ENCODE measurements around the gene PHLPP1.

Gene PHLPP1

DNA sequence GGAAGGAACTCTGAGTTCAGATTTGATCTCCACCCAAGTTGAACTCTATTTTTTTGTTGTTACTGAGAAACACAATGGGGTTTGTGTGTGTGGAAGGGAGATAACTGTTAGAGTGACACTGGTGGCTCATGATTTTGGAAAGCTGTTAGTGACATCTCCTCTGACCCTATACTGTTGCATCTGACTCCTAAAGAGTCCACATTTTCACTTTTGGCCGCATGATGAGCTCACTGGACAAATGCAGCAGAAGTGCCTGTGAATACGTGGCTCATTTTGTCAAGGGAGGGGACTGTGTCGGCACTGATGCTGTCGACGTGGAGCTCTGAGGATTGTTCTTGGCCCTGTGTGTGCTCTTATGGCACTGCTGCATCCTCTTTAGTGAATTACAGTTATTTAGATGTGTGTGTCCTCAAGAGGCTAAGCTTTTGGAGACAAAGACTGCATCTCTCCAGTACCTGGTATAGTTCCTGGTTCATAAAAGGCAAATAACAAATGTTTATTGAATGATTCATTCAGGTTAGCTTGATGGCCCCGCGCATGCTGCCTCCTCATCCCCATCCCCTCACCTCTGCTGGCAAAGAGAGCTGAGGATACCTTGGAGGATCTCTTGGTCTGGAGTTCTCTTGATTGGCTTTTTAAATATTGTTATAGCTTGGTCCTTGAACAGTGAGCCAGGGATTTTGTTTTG, 135.4 kb downstream of the PHLPP1 start:
- DNase-seq (ENCODE audit: low read depth) = no peak

GRCh38 chr18:62852851-62853250, 137.5 kb downstream of the PHLPP1 start:
- DNase-seq (ENCODE audit: low read depth) = no peak

GRCh38 chr18:62856294-62856693, 141.0 kb downstream of the PHLPP1 start:
- no peak for DNase-seq (ENCODE audit: low read depth)

- DNase-seq (ENCODE audit: low read depth) = no peak
Measured at GRCh38 chr18:62857263-62857976, 142.1 kb downstream of the PHLPP1 start.

- DNase-seq (ENCODE audit: low read depth) = no peak
Measured at GRCh38 chr18:62860062-62860461, 144.7 kb downstream of the PHLPP1 start.

DNA sequence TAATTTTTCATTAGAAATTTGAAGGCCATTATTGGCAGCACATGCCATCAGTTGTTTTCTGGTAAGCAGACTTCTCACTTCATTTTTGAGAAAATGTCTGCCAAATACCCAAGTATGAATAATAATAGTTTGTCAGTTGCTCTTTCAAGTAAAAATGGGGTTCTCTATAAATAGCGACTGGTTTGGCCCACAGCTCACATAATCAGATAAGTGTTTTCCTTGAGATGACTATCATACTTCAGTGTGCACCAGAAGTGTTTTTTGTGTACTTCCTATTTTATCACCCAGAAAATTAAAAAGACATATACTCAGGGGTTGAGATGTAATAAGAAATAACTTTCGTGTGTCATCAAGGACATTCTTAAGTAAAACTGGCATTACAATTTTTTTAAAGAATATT, 147.1 kb downstream of the PHLPP1 start:
- no peak for DNase-seq (ENCODE audit: low read depth)

DNA sequence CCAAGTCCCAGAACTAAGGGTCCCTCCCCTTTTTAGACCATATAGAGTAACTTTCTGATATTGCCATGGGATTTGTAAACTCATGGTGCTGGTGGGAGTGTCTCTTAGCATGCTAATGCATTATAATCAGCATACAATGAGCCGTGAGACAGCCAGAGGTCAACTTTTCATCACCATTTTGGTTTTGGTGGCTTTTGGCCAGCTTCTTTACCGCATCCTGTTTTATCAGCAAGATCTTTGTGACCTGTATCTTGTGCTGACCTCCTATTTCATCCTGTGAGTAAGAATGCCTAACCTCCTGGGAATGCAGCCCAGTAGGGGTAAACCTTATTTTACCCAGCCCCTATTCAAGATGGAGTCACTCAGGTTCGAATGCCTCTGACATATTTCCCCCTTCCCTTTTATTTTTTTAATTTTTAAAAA, 148.2 kb downstream of the PHLPP1 start:
- DNase-seq (ENCODE audit: low read depth) = no peak

- DNase-seq (ENCODE audit: low read depth) = no peak
Measured at GRCh38 chr18:62865498-62865897, 150.2 kb downstream of the PHLPP1 start.

DNA sequence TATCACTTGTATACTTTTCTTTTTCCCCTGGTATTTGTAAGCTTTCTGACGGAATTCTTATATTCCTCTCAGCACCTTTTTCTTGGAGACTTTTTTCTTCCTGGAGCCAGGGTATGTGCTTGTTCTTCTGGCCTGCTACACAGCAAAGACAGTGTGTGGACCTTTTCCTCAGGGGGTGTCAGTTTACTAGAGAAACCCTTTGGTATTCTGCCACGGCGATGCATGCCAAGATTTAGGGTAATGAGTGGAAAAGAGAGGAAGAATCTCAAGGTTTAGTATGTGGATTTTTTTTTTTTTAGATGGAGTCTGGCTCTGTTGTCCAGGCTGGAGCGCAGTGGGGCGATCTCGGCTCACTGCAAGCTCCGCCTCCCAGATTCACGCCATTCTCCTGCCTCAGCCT, 152.2 kb downstream of the PHLPP1 start:
- DNase-seq (ENCODE audit: low read depth) = no peak

GRCh38 chr18:62868645-62869044, 153.3 kb downstream of the PHLPP1 start:
- DNase-seq (ENCODE audit: low read depth) = no peak

- DNase-seq (ENCODE audit: low read depth) = no peak
Measured at GRCh38 chr18:62870643-62871042, 155.3 kb downstream of the PHLPP1 start.

GRCh38 chr18:62875323-62875722, 160.0 kb downstream of the PHLPP1 start:
- DNase-seq (ENCODE audit: low read depth) = no peak

GRCh38 chr18:62876111-62876510, 160.8 kb downstream of the PHLPP1 start:
- no peak for DNase-seq (ENCODE audit: low read depth)

- no peak for DNase-seq (ENCODE audit: low read depth)
Measured at GRCh38 chr18:62876828-62877227, 161.5 kb downstream of the PHLPP1 start.

DNA sequence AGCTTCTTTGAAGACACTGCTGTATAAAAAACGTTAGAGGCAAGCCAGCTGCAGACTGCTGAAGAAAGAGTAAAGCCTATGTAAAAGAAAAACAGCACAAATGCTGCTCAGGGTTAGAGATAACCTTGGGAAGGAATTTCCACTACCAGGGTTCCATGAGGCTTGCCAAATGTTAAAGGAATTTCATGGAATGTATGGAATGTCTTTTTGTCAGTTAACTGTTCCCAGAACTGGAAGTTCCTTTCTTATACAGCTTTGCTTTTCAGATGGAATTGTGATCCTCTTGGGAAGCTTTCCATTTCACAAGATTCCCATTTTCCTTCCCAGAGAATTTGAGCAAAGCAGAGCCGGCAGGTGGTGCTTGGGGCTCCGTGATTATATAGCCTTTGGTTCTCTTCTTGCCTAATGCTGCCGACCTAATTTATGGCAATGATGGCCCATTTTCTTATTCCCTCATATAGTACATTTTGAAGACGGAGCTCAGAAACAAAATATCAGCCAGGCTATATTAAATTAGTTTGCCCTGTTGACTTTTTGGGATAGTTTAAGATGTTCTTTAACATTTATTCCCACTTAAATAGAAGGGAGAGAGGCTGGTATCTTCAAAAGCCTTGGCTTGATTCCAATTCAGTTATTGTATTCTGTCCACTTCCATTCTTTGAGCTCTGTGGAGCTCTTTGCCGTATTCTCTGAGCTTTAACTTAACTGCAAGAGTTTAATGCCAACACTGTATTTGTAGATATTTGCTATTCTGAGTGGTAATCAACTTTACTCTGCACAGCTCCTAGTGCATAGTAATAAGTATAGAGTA, 162.3 kb downstream of the PHLPP1 start:
- DNase-seq (ENCODE audit: low read depth) = no peak

DNA sequence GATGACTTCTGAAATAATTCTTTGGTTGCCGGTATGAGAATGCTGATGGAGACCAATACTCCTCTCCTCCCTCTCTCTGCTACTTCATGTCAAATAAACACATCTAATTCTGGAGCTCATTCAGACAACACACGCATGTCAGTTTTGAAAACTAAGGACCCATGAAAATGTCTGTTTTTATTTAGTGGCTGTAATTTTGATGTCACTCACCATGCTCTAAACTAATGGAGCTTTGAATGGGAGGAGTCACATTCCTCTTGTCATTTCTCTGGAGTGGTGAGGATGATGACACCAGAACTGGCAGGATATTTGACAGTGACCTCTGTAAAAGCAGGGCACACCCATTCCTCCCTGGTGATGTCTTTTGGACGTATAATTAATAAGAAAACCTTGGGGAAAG, 163.0 kb downstream of the PHLPP1 start:
- no peak for DNase-seq (ENCODE audit: low read depth)

DNA sequence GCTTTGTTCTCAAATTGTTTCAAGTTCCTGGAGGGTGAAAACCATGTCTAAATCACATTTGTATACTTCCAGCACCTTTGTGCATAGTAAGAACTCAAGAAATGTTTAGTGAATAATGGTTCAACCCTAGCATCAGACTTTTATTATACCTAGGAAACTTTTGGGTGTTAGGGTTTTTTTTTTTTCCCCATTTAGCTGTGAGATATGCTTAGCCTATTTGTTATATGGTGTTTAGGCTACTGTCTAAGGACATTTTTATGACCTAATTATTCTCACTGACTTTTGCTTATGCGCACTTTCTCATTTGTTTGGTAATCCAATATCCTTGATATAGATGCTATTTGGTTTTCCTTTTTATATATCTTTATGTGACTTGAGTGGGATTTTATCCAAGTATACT, 164.7 kb downstream of the PHLPP1 start:
- no peak for DNase-seq (ENCODE audit: low read depth)

DNA sequence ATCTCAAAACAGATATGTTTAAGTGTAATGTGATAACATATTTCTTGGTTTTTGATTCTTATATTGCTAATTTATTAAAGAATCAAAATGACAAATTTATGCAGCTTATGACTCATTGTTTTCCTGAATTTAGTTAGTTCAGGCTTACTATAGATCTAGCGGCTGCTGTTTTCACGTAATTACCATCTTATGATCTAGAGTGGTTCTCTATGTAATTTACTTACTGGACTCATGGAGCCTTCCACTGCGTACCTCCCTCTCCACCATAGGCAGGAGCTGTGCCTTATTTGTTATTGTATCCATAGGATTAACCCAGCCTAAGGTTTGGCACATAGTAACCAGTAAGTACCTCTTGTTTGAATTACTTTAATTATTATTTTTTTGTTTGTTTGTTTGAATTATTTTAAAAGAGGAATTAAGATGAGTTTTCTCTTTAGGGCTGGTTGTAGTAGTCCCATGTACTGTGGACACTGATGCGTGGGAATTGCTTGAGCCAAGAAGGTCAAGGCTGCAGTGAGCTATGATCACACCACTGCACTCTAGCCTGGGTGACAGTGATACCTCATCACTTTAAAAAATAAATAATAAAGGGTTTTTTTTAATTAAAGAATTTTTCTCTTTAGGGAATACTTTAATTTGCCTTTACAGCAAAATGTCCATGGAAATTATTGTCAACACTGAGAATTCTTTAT, 165.5 kb downstream of the PHLPP1 start:
- no peak for DNase-seq (ENCODE audit: low read depth)

- no peak for DNase-seq (ENCODE audit: low read depth)
Measured at GRCh38 chr18:62881509-62882016, 166.2 kb downstream of the PHLPP1 start.

DNA sequence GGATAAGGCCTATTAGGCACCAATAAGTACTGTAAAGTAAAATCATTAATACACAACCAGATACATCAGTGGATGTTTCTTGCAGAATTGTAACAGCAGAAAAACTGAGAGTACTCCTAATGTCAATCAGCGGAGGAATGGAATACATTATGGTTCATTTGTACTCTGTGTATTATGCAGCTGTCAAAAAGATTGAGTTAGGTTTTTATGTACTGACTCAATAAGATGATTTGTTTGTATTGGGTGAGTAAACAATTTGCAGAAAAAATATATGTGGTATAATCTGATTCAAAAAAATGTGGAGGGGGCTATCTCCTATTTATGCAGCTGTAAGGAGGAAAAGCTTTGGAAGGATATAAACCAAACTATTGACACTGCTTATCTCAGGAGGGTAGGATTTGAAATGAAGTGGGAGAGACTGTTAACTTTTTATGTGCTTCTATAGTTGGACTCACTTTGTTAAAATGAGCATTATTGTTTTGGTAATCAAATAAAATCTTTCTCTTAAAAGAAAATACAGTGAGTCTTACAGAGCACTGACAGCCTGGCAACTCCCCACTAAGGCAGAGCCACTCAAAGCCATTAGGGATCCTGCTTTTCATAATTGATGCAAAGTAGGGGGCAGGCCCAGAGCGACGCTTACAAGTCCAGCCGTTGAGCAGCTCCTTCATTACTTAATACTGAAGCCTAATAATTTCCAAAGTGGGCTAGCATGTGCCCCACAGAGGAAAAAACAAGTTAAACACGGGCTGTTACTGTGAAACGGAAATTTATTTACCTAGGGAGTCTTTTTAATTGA, 168.8 kb downstream of the PHLPP1 start:
- no peak for DNase-seq (ENCODE audit: low read depth)

GRCh38 chr18:62885804-62886203, 170.5 kb downstream of the PHLPP1 start:
- DNase-seq (ENCODE audit: low read depth) = no peak
